ENCODE data around the gene ITPRID1.

DNA sequence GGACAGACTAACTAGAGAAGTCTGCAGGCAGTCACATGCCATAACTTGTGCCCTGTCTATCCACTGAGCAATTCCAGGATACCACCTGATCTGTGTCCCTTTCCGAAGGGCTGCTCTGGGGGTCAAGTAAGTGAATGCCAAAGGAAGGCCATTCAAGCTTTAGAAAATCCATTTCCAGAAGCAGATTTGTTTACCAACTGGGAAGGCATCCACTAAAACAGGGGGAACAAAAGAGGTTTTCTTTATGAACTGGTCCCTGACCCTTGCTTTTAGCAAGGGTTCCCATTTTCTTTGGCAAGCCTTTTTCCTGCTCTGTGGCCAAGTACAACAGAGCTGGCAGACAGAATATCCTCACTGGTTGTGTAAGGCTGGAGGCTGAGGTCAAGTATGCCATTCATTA, 36.5 kb downstream of the ITPRID1 start:
- no peak for TF ChIP-seq POLR2A (IDR thresholded peaks at IDR 0.05)
- no peak for TF ChIP-seq CTCF (IDR thresholded peaks at IDR 0.05)

All from thyroid gland (tissue), 4 donors.